K562 (cell line): Measurements from ENCODE around the gene INTS1.

Experiments
- EZH2 ChIP-seq: IDR thresholded peaks from 2 replicates; pipeline ENCODE4 v1.6.1; 2012; ENCODE audit warnings: low read depth, mild to moderate bottlenecking, inconsistent platforms, low read length, borderline replicate concordance
- HDAC2 ChIP-seq: fragments of 450-650 bp; IDR thresholded peaks from 2 replicates; pipeline ENCODE4 v1.6.1; 2016; ENCODE audit warnings: mild to moderate bottlenecking

- TF ChIP-seq HDAC2 (no peak), EZH2 (no peak)
Measured at GRCh38 chr7:1476859-1477258, 27.3 kb downstream of the INTS1 start.
